Activated CD8-positive, alpha-beta T cell treated with anti-CD3 and anti-CD28 coated beads, Interleukin-2, amount 10 ng/mL, durations not matched to agents 7 days and 5 days (primary cell): ENCODE data around the gene ASTN2. TPM values are rescaled to one million over a fixed set of nuclear protein-coding genes. Genes with fewer than 3 reads are reported as not detected.

Source experiments
- ATAC-seq: fragments of 150-1000 bp; cut with Tn5 transposase; one replicate; pipeline ENCODE4 v1.10.0; 2021; ENCODE audit warnings: moderate library complexity
- CTCF ChIA-PET: fragments of 350-600 bp; sonication (Branson Sonifier 250); formaldehyde crosslinking; loops from one replicate; lab custom pipeline; 2021; ENCODE audit warnings: antibody characterized with exemption; lab: Charles Lee
- POLR2A ChIA-PET: fragments of 350-600 bp; sonication (Branson Sonifier 250); formaldehyde crosslinking; loops from one replicate; lab custom pipeline; 2021; ENCODE audit warnings: antibody characterized with exemption; lab: Charles Lee
- DNase-seq: peaks from one replicate; pipeline ENCODE4 v3.0.0-alpha.2; 2020
- H3K27ac Mint-ChIP-seq: one replicate; pipeline ENCODE4 v1.8.0; 2021; ENCODE audit warnings: mild to moderate bottlenecking, mixed read lengths
- H3K27me3 Mint-ChIP-seq: one replicate; pipeline ENCODE4 v1.8.0; 2021; ENCODE audit warnings: low read depth, mixed read lengths
- H3K36me3 Mint-ChIP-seq: one replicate; pipeline ENCODE4 v1.8.0; 2021; ENCODE audit warnings: low read depth, mixed read lengths
- H3K4me1 Mint-ChIP-seq: one replicate; pipeline ENCODE4 v1.8.0; 2021; ENCODE audit warnings: low read depth, mixed read lengths
- H3K4me3 Mint-ChIP-seq: one replicate; pipeline ENCODE4 v1.8.0; 2021; ENCODE audit warnings: mild to moderate bottlenecking, mixed read lengths
- H3K9me3 Mint-ChIP-seq: one replicate; pipeline ENCODE4 v1.8.0; 2022; ENCODE audit warnings: mixed read lengths; ENCODE audit not compliant: insufficient read depth
- total RNA-seq, 2 experiments: library from RNA; stranded (reverse); gene quantifications; one replicate each; pipeline ENCODE4 v1.2.3, GENCODE V29; 2021

ASTN2 gene
- total RNA-seq, 2 experiments from 2014 or later: 4.7 to 4.9 TPM

GRCh38 chr9:117145811-117146490 lies 268.9 kb downstream of the ASTN2 start:
- ChIA-PET POLR2A (no interaction called here), CTCF (no interaction called here)
- H3K27ac Mint-ChIP-seq: no peak overlapping the region
- H3K4me1 Mint-ChIP-seq: no peaks in the 10 kb centered on the region
- ATAC-seq (no peak), DNase-seq (no peak)
- no peaks in the 10 kb centered on the region for H3K36me3 Mint-ChIP-seq
- no peaks in the 10 kb centered on the region for H3K27me3 Mint-ChIP-seq
- no peak overlapping the region for H3K4me3 Mint-ChIP-seq
- H3K9me3 Mint-ChIP-seq: no peaks in the 10 kb centered on the region

- no peaks in the 10 kb centered on the region for H3K36me3 Mint-ChIP-seq
- ChIA-PET CTCF (no interaction called here), POLR2A (no interaction called here)
- H3K27ac Mint-ChIP-seq: no peak overlapping the region
- no peaks in the 10 kb centered on the region for H3K9me3 Mint-ChIP-seq
- H3K4me3 Mint-ChIP-seq: no peak overlapping the region
- no peaks in the 10 kb centered on the region for H3K4me1 Mint-ChIP-seq
- H3K27me3 Mint-ChIP-seq: no peaks in the 10 kb centered on the region
- DNase-seq: no peak
- no peak for ATAC-seq
Observed at GRCh38 chr9:117145081-117145480, 269.8 kb downstream of the ASTN2 start.

GRCh38 chr9:117138231-117138630 lies 276.6 kb downstream of the ASTN2 start:
- no peak overlapping the region for H3K4me3 Mint-ChIP-seq
- no peak overlapping the region for H3K27ac Mint-ChIP-seq
- CTCF ChIA-PET: no interaction called here
- no peaks in the 10 kb centered on the region for H3K4me1 Mint-ChIP-seq
- ATAC-seq (no peak), DNase-seq (no peak)
- H3K36me3 Mint-ChIP-seq: no peaks in the 10 kb centered on the region
- no peaks in the 10 kb centered on the region for H3K27me3 Mint-ChIP-seq
- H3K9me3 Mint-ChIP-seq: peaks cover 3% of the 10 kb centered on the region
- POLR2A ChIA-PET: no interaction called here

GRCh38 chr9:117136461-117136860 lies 278.4 kb downstream of the ASTN2 start:
- H3K4me3 Mint-ChIP-seq: no peak overlapping the region

GRCh38 chr9:117135501-117136098 lies 279.3 kb downstream of the ASTN2 start:
- H3K9me3 Mint-ChIP-seq: peaks cover 4% of the 10 kb centered on the region
- H3K4me3 Mint-ChIP-seq: no peak overlapping the region
- CTCF ChIA-PET: no interaction called here
- DNase-seq (no peak), ATAC-seq (no peak)
- H3K4me1 Mint-ChIP-seq: no peaks in the 10 kb centered on the region
- H3K27me3 Mint-ChIP-seq: no peaks in the 10 kb centered on the region
- H3K36me3 Mint-ChIP-seq: no peaks in the 10 kb centered on the region
- no peak overlapping the region for H3K27ac Mint-ChIP-seq
- POLR2A ChIA-PET: no interaction called here

More at GRCh38 chr9:117136461-117136860, 278.4 kb downstream of the ASTN2 start:
- H3K27me3 Mint-ChIP-seq: no peaks in the 10 kb centered on the region
- ChIA-PET CTCF (no interaction called here), POLR2A (no interaction called here)
- DNase-seq (no peak), ATAC-seq (no peak)
- H3K4me1 Mint-ChIP-seq: no peaks in the 10 kb centered on the region
- H3K27ac Mint-ChIP-seq: no peak overlapping the region
- H3K36me3 Mint-ChIP-seq: no peaks in the 10 kb centered on the region
- peaks cover 4% of the 10 kb centered on the region for H3K9me3 Mint-ChIP-seq

- no peak for ATAC-seq
Observed at GRCh38 chr9:117134826-117135500, 279.9 kb downstream of the ASTN2 start.

GRCh38 chr9:117126871-117127270 lies 288.0 kb downstream of the ASTN2 start:
- CTCF ChIA-PET: no interaction called here
- Mint-ChIP-seq H3K4me1 (peaks cover 1% of the 10 kb centered on the region), H3K27me3 (no peaks in the 10 kb centered on the region), H3K9me3 (no peaks in the 10 kb centered on the region), H3K4me3 (no peak overlapping the region), H3K36me3 (no peaks in the 10 kb centered on the region), H3K27ac (no peak overlapping the region)
- DNase-seq (no peak), ATAC-seq (no peak)
- POLR2A ChIA-PET: no interaction called here

More at GRCh38 chr9:117134826-117135500, 279.9 kb downstream of the ASTN2 start:
- POLR2A ChIA-PET: no interaction called here
- Mint-ChIP-seq H3K36me3 (no peaks in the 10 kb centered on the region), H3K4me1 (no peaks in the 10 kb centered on the region), H3K9me3 (peaks cover 4% of the 10 kb centered on the region), H3K27ac (no peak overlapping the region), H3K4me3 (no peak overlapping the region), H3K27me3 (no peaks in the 10 kb centered on the region)
- CTCF ChIA-PET: no interaction called here
- no peak for DNase-seq

GRCh38 chr9:117125531-117125930 lies 289.3 kb downstream of the ASTN2 start:
- CTCF ChIA-PET: no interaction called here
- DNase-seq (no peak), ATAC-seq (no peak)
- no peak overlapping the region for H3K27ac Mint-ChIP-seq
- no peaks in the 10 kb centered on the region for H3K9me3 Mint-ChIP-seq
- POLR2A ChIA-PET: no interaction called here
- H3K36me3 Mint-ChIP-seq: no peaks in the 10 kb centered on the region
- H3K4me1 Mint-ChIP-seq: peaks cover 1% of the 10 kb centered on the region
- H3K4me3 Mint-ChIP-seq: no peak overlapping the region
- H3K27me3 Mint-ChIP-seq: no peaks in the 10 kb centered on the region

GRCh38 chr9:117123729-117124128 lies 291.1 kb downstream of the ASTN2 start:
- H3K36me3 Mint-ChIP-seq: no peaks in the 10 kb centered on the region
- ChIA-PET POLR2A (no interaction called here), CTCF (no interaction called here)
- H3K4me1 Mint-ChIP-seq: no peaks in the 10 kb centered on the region
- no peak overlapping the region for H3K4me3 Mint-ChIP-seq
- no peaks in the 10 kb centered on the region for H3K9me3 Mint-ChIP-seq
- no peak for DNase-seq
- H3K27ac Mint-ChIP-seq: no peak overlapping the region
- ATAC-seq: no peak
- no peaks in the 10 kb centered on the region for H3K27me3 Mint-ChIP-seq

GRCh38 chr9:117122953-117123352 lies 291.9 kb downstream of the ASTN2 start:
- no peaks in the 10 kb centered on the region for H3K36me3 Mint-ChIP-seq
- no peak overlapping the region for H3K27ac Mint-ChIP-seq
- ATAC-seq: no peak
- H3K4me3 Mint-ChIP-seq: no peak overlapping the region
- POLR2A ChIA-PET: no interaction called here
- no peaks in the 10 kb centered on the region for H3K27me3 Mint-ChIP-seq
- no peaks in the 10 kb centered on the region for H3K9me3 Mint-ChIP-seq
- no peaks in the 10 kb centered on the region for H3K4me1 Mint-ChIP-seq
- CTCF ChIA-PET: no interaction called here
- DNase-seq: no peak

- no peaks in the 10 kb centered on the region for H3K4me1 Mint-ChIP-seq
- CTCF ChIA-PET: no interaction called here
Observed at GRCh38 chr9:117122102-117122501, 292.8 kb downstream of the ASTN2 start.

GRCh38 chr9:117121316-117121715 lies 293.5 kb downstream of the ASTN2 start:
- no peak overlapping the region for H3K27ac Mint-ChIP-seq
- CTCF ChIA-PET: no interaction called here

More at GRCh38 chr9:117122102-117122501, 292.8 kb downstream of the ASTN2 start:
- POLR2A ChIA-PET: no interaction called here
- no peaks in the 10 kb centered on the region for H3K27me3 Mint-ChIP-seq
- H3K36me3 Mint-ChIP-seq: no peaks in the 10 kb centered on the region
- DNase-seq: no peak
- no peak overlapping the region for H3K4me3 Mint-ChIP-seq
- H3K9me3 Mint-ChIP-seq: no peaks in the 10 kb centered on the region
- no peak for ATAC-seq
- H3K27ac Mint-ChIP-seq: no peak overlapping the region

More at GRCh38 chr9:117121316-117121715, 293.5 kb downstream of the ASTN2 start:
- Mint-ChIP-seq H3K27me3 (no peaks in the 10 kb centered on the region), H3K4me3 (no peak overlapping the region), H3K9me3 (no peaks in the 10 kb centered on the region), H3K36me3 (no peaks in the 10 kb centered on the region), H3K4me1 (no peaks in the 10 kb centered on the region)
- ATAC-seq (no peak), DNase-seq (no peak)
- POLR2A ChIA-PET: no interaction called here
